KMS-11 (cell line): Measurements from ENCODE around the gene RNF103.
"Not testable (repeated sequence)": the region's sequence is repeated elsewhere in the genome, so short reads cannot be mapped to it uniquely, and the experiment has no call there.

Experiments used
- H2AFZ ChIP-seq: fragments of 200-600 bp; sonication (generic); 2 replicates; pipeline ENCODE4 v1.6.1; 2016; ENCODE audit warnings: antibody characterized with exemption, mixed run types, low read depth
- H3K27ac ChIP-seq: fragments of 200-600 bp; sonication (generic); 2 replicates; pipeline ENCODE4 v1.6.1; 2016; ENCODE audit warnings: mild to moderate bottlenecking, mixed run types
- H3K27me3 ChIP-seq: fragments of 200-600 bp; sonication (generic); 2 replicates; pipeline ENCODE4 v1.6.1; 2017; ENCODE audit warnings: mild to moderate bottlenecking, low read depth, mixed run types, moderate library complexity; ENCODE audit not compliant: insufficient read depth
- H3K36me3 ChIP-seq: fragments of 200-600 bp; sonication (generic); 2 replicates; pipeline ENCODE4 v1.6.1; 2017; ENCODE audit warnings: mild to moderate bottlenecking, mixed run types; ENCODE audit not compliant: insufficient read depth
- H3K4me1 ChIP-seq: fragments of 200-600 bp; sonication (generic); 2 replicates; pipeline ENCODE4 v1.6.1; 2016; ENCODE audit warnings: mild to moderate bottlenecking, low read depth, mixed run types; ENCODE audit not compliant: poor library complexity, severe bottlenecking
- H3K4me2 ChIP-seq: fragments of 200-600 bp; sonication (generic); 2 replicates; pipeline ENCODE4 v1.7.0; 2016; ENCODE audit warnings: mild to moderate bottlenecking, mixed run types
- H3K4me3 ChIP-seq: fragments of 200-600 bp; sonication (generic); IDR thresholded peaks from 2 replicates; pipeline ENCODE4 v1.6.1; 2017; ENCODE audit warnings: low read depth, low read length, mixed read lengths; ENCODE audit not compliant: insufficient read depth
- H3K79me2 ChIP-seq: fragments of 200-600 bp; sonication (generic); 2 replicates; pipeline ENCODE4 v1.6.1; 2016; ENCODE audit warnings: low read depth, mixed run types; ENCODE audit not compliant: insufficient read depth
- H3K9ac ChIP-seq: fragments of 200-600 bp; sonication (generic); 2 replicates; pipeline ENCODE4 v1.6.1; 2016; ENCODE audit warnings: mild to moderate bottlenecking, mixed run types
- H4K20me1 ChIP-seq: fragments of 200-600 bp; sonication (generic); 2 replicates; pipeline ENCODE4 v1.6.1; 2016; ENCODE audit warnings: mild to moderate bottlenecking, mixed run types; ENCODE audit not compliant: insufficient read depth
- CTCF ChIP-seq: fragments of 200-600 bp; sonication (generic); conservative IDR thresholded peaks from 2 replicates; pipeline ENCODE4 v1.6.1; 2017; ENCODE audit warnings: low read depth, mild to moderate bottlenecking, antibody characterized with exemption, low read length, moderate library complexity, mixed read lengths

The RNF103 gene

GRCh38 chr2:86596118-86596517, 27.5 kb downstream of the RNF103 start:
- Histone ChIP-seq H3K79me2 (no peaks in the 10 kb centered on the region), H3K27me3 (no peaks in the 10 kb centered on the region), H3K4me1 (no peaks in the 10 kb centered on the region), H2AFZ (no peak overlapping the region), H3K4me3 (no peak overlapping the region), H3K27ac (no peak overlapping the region), H3K36me3 (no peaks in the 10 kb centered on the region), H4K20me1 (no peaks in the 10 kb centered on the region), H3K9ac (no peak overlapping the region), H3K4me2 (no peak overlapping the region)
- no peak for TF ChIP-seq CTCF

- Histone ChIP-seq H3K36me3 (no peaks in the 10 kb centered on the region), H3K9ac (no peak overlapping the region), H2AFZ (no peak overlapping the region), H3K4me1 (no peaks in the 10 kb centered on the region), H3K4me3 (no peak overlapping the region), H4K20me1 (no peaks in the 10 kb centered on the region), H3K79me2 (no peaks in the 10 kb centered on the region), H3K27ac (no peak overlapping the region), H3K4me2 (no peak overlapping the region), H3K27me3 (no peaks in the 10 kb centered on the region)
- TF ChIP-seq CTCF, result no peak
These were observed 30.4 kb downstream of the RNF103 start for GRCh38 chr2:86593266-86593665.

- Histone ChIP-seq H3K27me3 (no peaks in the 10 kb centered on the region), H3K4me3 (no peak overlapping the region), H4K20me1 (no peaks in the 10 kb centered on the region), H3K9ac (no peak overlapping the region), H3K27ac (no peak overlapping the region), H3K36me3 (no peaks in the 10 kb centered on the region), H3K79me2 (no peaks in the 10 kb centered on the region), H3K4me2 (no peak overlapping the region), H2AFZ (no peak overlapping the region), H3K4me1 (no peaks in the 10 kb centered on the region)
- TF ChIP-seq CTCF, result no peak
These were observed 31.0 kb downstream of the RNF103 start for GRCh38 chr2:86592547-86593230.

- H3K4me3 ChIP-seq, H3K9ac ChIP-seq, H3K4me1 ChIP-seq, H3K79me2 ChIP-seq, H3K27ac ChIP-seq, H3K36me3 ChIP-seq, H2AFZ ChIP-seq, H3K4me2 ChIP-seq, H3K27me3 ChIP-seq, H4K20me1 ChIP-seq: not testable (repeated sequence)
These were observed 34.0 kb downstream of the RNF103 start for GRCh38 chr2:86589701-86590100.

GRCh38 chr2:86584151-86584913, 39.3 kb downstream of the RNF103 start:
- TF ChIP-seq CTCF, result no peak
- no peak overlapping the region for H3K9ac ChIP-seq
- no peaks in the 10 kb centered on the region for H3K79me2 ChIP-seq

More at GRCh38 chr2:86584151-86584913, 39.3 kb downstream of the RNF103 start:
- H3K36me3 ChIP-seq, result no peaks in the 10 kb centered on the region
- no peaks in the 10 kb centered on the region for H4K20me1 ChIP-seq
- peak overlapping the region; percentile 14; the same call in 1 of the 2 replicates for H3K4me2 ChIP-seq
- H2AFZ ChIP-seq, result peak overlapping the region; percentile 27; the same call in 1 of the 2 replicates
- peak overlapping the region; percentile 28; the same call in 1 of the 2 replicates for H3K27ac ChIP-seq
- no peak overlapping the region for H3K4me3 ChIP-seq
- H3K4me1 ChIP-seq, result peaks cover 13% of the 10 kb centered on the region
- H3K27me3 ChIP-seq, result no peaks in the 10 kb centered on the region
